H7 (cell line): ENCODE data around the gene ITIH5. TPM values are rescaled to one million over a fixed set of nuclear protein-coding genes. Genes with fewer than 3 reads are reported as not detected.

ENCODE experiments used
- DNase-seq: peaks from one replicate; pipeline ENCODE4 v3.0.0; 2012
- H3K27me3 ChIP-seq: 2 replicates; pipeline ENCODE4 v1.6.0; 2011; ENCODE audit warnings: mild to moderate bottlenecking, low read length; ENCODE audit not compliant: control insufficient read depth, insufficient read depth
- H3K36me3 ChIP-seq: replicated peaks from 2 replicates; pipeline ENCODE4 v1.5.1; 2011; ENCODE audit warnings: low read length; ENCODE audit not compliant: control insufficient read depth, insufficient read depth
- H3K4me3 ChIP-seq: 2 replicates; pipeline ENCODE4 v1.5.1; 2011; ENCODE audit warnings: low read depth, mild to moderate bottlenecking, control low read depth, low read length, moderate library complexity; ENCODE audit not compliant: insufficient read depth
- total RNA-seq: library from RNA; depleted of rRNA; stranded (reverse); fragments of >200 nt; shearing (Covaris generic); gene quantifications from 2 replicates; pipeline ENCODE4 v1.2.3, GENCODE V29; 2014

The ITIH5 gene
- total RNA-seq, 1 experiment from 2014 or later: 1.9 TPM

DNA sequence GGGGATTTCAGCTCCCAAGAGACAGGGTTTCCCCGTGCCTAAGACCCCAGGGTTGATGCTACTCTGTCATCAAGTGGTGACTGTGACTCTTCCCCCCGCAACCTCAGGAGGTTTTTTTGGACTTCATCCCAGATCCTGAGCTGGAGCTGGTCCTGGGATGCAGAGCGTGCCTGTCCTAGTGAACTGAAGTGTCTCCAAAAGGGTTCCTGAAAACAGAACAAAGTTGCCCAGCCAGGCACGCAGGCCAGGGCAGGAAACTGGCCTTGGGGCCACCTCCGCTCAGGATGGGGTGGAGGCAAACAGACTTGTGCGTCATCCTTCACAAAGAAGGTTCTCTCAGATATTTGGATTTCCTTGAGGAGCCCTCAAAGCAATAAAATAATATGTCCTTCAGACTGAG is 118.9 kb downstream of the ITIH5 start:
- Histone ChIP-seq H3K4me3 (no peak overlapping the region), H3K27me3 (no peaks in the 10 kb centered on the region), H3K36me3 (no peaks in the 10 kb centered on the region)
- DNase-seq: no peak

DNA sequence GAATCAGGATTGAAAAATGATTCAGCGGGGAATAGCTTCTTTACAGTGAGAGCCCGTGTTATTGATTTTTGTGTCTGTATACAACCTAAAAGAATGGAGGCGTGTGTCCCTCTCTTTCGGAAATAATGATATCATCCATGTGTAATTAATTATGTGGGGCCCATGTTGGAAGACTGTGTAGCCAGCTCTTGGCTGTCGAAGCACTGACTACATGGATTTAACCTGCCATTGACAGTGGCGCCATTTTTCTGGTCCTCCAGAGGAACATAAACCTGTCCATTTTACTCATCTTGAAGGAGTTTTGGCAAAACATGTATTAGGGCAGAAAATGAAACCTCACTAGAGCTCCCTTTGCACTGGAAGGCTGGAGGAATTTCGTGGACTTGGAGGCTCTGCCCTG is 119.6 kb downstream of the ITIH5 start:
- no peaks in the 10 kb centered on the region for H3K36me3 ChIP-seq
- no peak overlapping the region for H3K4me3 ChIP-seq
- no peaks in the 10 kb centered on the region for H3K27me3 ChIP-seq
- DNase-seq: no peak

DNA sequence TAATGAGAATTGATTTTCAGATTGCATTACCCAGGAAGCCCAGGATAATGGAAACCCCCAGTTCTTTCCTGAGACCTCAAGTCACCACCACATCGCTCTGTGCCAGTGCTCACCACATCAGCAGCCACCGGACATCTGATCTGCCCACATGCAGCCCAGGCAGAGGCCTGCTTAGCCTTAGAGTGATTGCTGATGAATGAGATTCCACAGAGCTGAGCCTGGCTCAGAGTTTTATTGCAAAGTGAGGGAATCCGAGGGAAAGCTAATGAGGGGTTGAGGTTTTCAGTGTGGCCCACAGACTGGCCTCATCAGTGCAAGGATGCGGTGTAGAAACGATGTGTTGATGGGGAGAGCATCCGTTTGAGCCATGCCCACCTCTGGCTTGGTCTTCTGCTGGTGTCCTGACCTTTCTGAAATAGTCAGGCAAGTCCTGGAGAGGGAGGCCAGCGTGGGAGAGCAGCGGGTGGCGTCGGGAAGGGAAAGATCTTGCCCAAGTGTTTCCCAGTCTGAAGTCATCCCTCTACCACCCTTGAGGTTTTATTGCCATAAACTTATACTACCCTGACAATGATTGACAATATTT is 120.3 kb downstream of the ITIH5 start:
- no peaks in the 10 kb centered on the region for H3K27me3 ChIP-seq
- no peak overlapping the region for H3K4me3 ChIP-seq
- DNase-seq: no peak
- H3K36me3 ChIP-seq: no peaks in the 10 kb centered on the region

DNA sequence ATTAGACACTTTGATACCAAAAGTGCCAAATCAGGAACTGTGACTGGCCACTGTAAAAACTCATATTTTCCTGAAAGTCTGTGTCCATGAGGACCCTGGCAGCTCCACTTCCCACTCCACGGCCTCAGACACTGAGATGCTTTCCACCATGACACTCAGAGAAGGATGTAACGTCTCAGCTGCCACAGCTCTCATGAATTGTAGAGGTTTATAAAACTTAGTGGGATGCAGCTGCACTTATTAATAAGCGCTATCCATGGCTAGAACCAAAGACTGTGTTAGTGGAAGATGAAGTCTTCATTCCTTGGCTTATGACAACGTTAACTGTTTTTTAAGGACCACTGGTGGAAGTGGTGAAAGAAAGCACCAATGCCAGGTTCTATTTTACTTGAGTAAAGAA is 121.0 kb downstream of the ITIH5 start:
- H3K27me3 ChIP-seq: no peaks in the 10 kb centered on the region
- H3K4me3 ChIP-seq: no peak overlapping the region
- no peak for DNase-seq
- no peaks in the 10 kb centered on the region for H3K36me3 ChIP-seq

DNA sequence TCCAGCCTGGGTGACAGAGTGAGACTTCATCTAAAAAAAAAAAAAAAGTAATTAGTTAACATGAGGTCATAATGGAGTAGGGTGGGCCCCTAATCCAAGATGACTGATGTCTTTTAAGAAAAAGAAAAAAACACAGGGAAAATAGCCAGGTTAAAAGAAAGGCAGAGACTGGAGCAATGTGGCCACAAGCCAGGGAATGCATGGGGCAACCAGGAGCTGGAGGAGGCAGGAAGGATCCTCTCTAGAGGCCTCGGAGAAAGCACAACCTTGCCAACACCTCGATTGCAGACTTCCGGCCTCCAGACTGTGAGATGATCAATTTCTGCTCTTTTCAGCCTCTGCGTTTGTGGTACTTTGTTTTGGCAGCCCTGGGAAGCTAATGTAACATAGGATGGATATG is 121.5 kb downstream of the ITIH5 start:
- no peak for DNase-seq
- Histone ChIP-seq H3K4me3 (no peak overlapping the region), H3K36me3 (no peaks in the 10 kb centered on the region), H3K27me3 (no peaks in the 10 kb centered on the region)

DNA sequence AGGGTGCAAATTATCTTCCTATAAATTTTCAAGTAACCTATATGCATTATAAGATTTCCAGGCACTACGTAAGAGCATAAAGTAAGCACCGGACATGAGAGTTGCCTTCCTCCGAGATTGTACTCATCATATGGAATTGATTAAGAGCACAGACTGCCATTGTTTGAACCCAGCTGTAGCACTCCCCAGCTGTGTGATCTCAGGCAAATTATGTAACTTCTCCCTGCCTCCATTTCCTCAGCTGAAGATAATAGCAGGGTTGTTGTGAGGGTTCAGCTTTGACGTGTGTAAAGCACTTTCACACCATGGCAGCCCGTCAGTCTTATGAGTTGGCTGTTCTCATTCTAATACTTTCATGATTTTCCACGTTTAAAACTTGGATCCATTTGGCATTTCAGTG is 122.6 kb downstream of the ITIH5 start:
- DNase-seq: no peak
- H3K4me3 ChIP-seq: no peak overlapping the region
- H3K27me3 ChIP-seq: no peaks in the 10 kb centered on the region
- no peaks in the 10 kb centered on the region for H3K36me3 ChIP-seq

DNA sequence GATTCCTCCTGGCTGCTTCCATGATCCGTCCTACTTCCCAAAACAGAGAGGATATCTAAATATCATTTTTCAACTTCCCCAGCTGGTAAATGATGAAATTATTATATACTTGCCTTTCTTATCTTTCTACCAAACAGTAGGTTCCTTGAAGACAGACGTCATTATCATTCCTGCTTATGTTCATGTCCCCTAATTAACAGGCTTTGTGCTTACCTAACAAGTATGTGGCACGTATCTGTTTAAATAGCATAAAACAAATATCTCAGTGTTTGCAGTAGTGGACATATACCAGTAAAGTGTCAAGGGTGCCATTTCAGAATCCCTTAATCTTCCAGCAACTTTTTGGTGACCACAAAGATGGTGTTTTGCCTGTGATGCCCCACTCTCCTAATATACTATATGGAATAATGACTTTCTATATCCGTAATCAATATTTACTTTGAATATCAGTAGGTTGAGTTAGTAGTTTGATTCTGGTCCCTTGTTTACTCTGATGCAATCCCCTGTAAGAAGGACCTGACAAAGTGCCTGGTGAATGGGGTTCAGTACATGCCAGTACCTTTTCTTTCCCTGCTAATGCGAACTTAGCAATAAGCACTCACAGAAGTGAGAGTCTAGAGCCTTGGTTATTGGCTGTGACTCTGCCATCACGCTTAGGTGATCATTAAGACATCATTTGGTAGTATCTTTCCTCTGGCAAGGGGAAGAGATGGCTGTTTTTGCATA is 124.4 kb downstream of the ITIH5 start:
- DNase-seq: no peak
- Histone ChIP-seq H3K4me3 (no peak overlapping the region), H3K27me3 (no peaks in the 10 kb centered on the region), H3K36me3 (no peaks in the 10 kb centered on the region)

DNA sequence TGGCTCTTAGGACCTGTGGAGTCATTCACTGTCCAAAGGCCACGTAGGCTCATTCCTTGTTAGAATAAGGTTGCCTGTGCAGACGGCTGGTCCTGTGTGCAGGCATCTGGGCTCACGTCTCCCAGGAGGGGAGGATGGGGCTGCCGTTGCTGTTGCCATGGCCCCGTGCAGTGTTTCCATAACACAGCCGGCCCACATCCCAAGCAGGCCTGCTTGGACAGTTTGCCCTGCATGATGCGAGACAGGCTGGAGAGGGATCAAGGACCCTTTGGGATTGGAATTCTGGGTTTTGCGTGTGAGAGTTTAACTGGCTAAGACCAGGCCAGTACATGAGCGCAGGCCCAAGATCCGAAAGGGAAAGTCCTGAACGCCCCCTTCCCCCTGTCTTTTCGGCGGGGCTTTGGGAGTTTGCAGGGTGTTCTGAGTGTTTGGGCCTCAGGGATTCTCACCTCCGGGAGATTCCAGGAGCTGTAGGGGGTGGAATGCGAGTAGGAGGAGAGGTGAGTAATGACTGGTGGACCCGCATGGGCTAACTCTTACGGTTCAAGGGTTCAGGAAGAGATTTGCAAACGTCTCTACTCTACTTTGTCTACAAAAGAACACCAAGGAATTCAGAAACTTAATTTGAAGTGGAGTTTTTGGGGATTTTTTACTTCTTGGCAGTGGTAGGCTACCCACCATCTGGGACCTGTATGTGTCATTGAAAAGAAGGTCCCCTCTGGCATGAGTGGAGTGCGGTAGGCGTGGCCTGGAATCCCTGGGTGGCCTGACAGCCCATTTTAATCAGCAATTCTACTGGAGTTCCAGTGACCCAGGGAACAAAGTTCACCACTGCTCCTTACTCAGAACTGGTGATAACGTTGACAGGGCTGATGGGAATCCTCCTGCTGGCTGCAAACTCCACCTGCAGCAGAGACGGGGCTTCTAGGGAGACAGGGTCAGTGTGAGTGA is 125.4 kb downstream of the ITIH5 start:
- Histone ChIP-seq H3K4me3 (no peak overlapping the region), H3K36me3 (no peaks in the 10 kb centered on the region), H3K27me3 (no peaks in the 10 kb centered on the region)
- DNase-seq: peak; percentile 60

DNA sequence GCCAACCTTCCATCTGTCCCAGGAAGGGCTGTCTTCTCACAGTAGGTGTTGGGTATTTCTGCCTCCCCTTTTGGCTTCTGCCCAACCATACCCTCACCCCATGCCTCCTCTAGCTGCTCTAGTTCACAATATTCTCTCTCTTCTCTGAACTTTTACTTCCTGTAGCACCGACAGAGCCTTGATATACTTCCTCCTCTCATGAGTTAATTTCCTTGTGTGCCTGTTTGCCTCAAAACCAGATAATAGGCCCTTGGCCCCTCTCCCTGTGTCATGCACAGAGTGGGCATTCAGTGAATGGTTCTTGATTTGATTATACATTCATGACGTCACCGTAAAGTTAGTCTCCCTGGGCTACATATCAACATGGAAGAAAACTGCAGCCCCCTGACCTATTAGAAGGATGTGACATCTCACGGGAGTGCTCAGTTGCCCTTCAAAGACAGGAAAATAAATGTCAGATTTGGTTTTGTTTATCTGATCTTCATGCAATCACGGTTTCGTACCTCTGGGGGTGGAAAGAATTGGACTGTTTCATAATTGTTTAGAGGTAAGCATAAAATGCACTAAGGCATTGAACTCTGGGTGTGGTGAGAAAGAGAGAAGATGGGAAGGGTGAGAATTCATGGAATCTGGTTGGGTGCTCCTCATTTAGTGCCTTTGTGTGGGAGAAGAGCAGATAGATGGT is 127.7 kb downstream of the ITIH5 start:
- Histone ChIP-seq H3K4me3 (no peak overlapping the region), H3K36me3 (no peaks in the 10 kb centered on the region), H3K27me3 (no peaks in the 10 kb centered on the region)
- DNase-seq: no peak

DNA sequence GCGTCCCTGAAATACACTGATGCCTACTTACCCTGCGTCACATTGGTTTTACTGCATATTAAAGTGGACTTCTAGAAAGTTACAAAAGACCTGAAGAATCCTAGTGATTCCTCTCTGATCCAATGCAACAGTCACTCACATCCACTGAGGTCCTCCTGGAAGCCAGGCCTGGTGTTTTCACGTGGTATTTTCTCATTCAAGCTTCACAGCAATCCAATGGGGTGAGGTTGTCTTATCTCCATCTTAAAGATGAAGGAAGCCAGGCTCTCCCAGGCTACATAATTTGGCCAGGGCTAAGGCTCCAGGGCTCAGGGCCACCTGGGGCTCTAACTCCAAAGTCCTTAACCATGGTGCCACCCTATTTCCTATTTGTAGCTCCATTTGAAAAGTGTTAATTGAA is 129.6 kb downstream of the ITIH5 start:
- Histone ChIP-seq H3K36me3 (no peaks in the 10 kb centered on the region), H3K4me3 (no peak overlapping the region), H3K27me3 (no peaks in the 10 kb centered on the region)
- DNase-seq: no peak

DNA sequence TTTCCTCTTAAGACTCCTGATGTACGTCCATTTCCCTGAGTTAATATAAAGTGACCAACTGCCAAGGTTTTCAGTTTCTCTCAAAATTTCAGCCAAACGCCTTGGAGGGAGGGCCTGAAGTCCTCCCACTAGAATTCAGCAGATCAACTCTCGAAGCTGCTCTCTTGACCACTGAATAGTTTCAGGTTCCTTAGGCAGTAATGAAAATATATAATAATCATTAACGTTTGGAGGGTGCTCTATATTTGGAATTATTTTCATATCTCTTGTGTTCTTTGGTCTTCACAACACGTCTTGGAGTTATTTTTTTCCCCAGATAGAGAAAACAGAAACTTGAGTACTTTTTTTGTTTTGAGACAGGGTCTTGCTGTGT is 132.3 kb downstream of the ITIH5 start:
- Histone ChIP-seq H3K27me3 (no peaks in the 10 kb centered on the region), H3K4me3 (no peak overlapping the region), H3K36me3 (no peaks in the 10 kb centered on the region)
- no peak for DNase-seq

DNA sequence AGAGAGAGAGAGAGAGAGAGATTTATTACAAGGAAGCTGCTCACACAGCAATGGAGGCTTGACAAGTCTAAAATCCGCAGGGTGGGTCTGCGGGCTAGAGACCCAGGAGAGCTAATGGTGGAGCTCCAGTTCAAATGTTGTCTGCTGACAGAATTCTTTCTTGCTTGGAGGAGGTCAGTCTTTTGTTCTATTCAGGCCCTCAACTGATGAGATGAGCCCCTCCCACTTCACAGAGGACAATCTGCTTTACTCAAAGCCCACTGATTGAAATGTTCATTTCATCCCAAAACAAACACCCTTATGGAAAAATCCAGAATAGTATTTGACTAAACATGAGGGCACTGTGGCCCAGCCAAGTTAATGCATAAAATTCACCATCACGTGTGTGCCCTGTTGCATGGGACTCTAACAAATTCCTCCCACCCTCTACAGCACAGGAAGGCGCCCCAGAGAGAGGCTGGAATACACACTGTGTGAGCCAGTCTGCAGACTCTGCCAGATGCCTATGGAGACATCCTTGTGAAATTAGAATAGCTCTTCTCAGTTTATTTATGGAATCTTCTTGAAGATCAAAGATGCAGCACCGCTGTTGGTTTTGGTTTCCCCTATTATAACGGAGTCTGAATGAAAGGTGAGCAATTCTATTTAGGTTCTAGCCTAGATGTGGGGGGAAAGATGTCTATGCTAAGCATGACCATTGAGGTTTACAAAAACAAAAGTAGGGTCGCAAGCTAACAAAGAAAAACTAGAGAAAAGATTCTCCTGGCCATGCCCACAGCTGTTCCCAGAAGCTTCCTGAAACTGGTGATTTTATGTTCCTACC is 132.9 kb downstream of the ITIH5 start:
- Histone ChIP-seq H3K27me3 (no peaks in the 10 kb centered on the region), H3K4me3 (no peak overlapping the region), H3K36me3 (no peaks in the 10 kb centered on the region)
- no peak for DNase-seq

DNA sequence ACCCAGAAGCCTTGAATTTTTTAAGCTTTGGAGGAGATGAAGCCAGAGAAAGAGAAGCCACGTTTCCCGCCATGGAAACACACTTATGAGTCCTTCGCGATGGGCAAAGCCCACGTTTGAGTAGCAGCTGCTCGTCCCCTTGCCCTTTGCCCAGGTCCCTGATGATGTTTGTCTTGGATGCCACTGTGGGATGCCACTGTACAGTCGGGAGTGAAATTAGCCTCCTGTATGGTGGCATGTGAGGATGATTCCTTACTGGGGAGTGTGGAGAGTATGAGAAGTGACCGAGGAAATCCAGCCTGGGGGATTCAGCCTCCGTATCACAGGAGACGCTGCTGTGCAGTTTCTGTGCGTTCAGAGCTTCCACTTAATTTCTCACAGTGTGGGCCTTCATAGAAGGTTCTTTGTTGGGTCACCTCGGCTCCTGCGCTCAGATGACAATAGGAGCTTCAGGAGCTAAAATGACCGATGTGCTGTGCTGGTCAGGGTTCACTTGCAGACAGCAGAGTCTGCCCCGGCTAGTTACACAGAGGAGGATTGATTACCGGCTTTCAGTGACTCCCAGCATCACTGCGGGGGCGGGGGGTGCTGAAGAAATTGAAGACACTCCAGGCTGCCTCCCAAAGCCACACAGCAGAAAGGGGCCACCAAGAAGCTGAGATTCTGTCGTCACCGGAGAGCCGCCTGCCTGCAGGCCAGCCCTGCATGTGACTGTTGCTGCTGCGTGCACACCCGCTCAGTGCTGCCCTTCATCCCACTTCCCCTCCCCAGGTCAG is 133.9 kb downstream of the ITIH5 start:
- DNase-seq: no peak
- no peak overlapping the region for H3K4me3 ChIP-seq
- H3K27me3 ChIP-seq: no peaks in the 10 kb centered on the region

More for the DNA sequence above, 133.9 kb downstream of the ITIH5 start:
- H3K36me3 ChIP-seq: no peaks in the 10 kb centered on the region
